GM21367 (cell line): Measurements from ENCODE around the gene RPH3AL.

Experiments
- ATAC-seq: cut with Tn5 transposase; IDR thresholded peaks from one replicate; pipeline ENCODE4 v1.9.1; 2021; ENCODE audit not compliant: unreplicated experiment

RPH3AL gene

DNA sequence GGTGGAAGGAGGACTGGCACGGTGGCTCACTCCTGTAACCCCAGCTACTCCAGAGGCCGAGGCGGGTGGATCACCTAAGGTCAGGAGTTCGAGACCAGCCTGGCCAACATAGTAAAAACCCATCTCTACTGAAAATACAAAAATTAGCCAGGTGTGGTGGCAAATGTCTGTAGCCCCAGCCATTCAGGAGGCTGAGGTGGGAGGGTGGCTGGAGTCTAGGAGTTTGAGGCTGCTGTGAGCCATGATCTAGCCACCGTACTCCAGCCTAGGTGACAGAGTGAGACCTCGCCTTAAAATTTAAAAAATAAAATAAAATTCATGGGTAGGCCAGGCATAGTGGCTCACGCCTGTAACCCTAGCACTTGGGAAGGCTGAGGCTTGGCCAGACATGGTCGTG, 1.2 kb upstream of the RPH3AL start:
- ATAC-seq: no peak

DNA sequence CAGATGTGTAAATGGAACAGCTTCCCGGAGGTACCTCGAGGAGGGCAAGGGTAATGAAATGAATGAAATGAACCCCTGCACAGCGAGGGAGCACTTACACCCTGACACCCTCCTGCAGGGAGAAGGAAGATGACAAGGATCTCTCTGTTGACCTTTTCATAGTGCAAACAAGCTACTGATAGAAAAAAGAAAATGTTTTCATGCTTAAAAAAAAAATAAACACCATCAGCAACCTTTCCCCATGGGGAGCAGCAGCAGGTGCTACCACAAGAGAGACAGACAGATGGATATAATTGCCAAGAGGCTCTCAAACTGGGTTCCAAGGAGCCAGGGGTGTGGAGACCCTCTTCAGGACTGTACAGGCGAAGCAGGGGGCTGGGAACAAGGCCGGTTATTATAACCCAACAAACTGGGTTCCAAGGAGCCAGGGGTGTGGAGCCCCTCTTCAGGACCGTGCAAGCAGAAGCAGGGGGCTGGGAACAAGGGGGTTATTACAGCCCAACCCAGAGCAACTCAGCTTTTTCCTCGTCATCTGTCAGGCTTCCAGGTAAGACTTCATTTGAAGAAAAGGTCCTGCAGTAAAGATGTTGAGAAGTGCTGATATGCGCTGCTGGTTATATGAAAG, 718 bp upstream of the RPH3AL start:
- ATAC-seq: no peak

DNA sequence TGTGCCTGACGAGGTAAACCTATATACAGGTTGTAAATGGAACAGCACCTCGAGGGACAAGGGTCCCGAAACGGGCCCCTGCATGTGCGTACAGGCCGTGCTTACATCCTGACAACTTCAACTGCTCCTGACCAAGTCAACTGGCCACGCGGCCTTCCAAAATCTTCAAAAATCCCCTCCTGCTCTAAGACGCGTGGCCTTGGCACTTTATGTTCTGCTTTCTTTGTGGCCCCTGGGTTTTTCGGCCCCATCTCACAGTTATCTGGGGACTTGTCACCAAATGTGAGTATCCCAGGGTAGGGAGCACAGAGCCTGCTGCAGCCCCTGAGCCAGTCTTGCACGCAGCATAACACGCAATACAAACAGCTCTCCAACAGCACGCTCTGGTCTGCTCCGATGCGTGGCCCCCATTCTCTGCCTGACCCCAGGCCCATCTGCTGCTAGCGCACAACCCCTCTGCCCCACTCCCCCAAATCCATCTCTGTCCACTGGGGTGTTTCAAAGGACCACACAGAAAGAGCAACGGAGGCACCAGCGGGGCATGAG, 659 bp downstream of the RPH3AL start:
- ATAC-seq: no peak

- no peak for ATAC-seq
These were observed 1.2 kb downstream of the RPH3AL start for GRCh38 chr17:351449-351738.

- no peak for ATAC-seq
These were observed 1.7 kb downstream of the RPH3AL start for GRCh38 chr17:350706-351448.

GRCh38 chr17:349666-350065, 2.9 kb downstream of the RPH3AL start:
- no peak for ATAC-seq

GRCh38 chr17:348692-349425, 3.7 kb downstream of the RPH3AL start:
- no peak for ATAC-seq

GRCh38 chr17:348012-348411, 4.6 kb downstream of the RPH3AL start:
- no peak for ATAC-seq

DNA sequence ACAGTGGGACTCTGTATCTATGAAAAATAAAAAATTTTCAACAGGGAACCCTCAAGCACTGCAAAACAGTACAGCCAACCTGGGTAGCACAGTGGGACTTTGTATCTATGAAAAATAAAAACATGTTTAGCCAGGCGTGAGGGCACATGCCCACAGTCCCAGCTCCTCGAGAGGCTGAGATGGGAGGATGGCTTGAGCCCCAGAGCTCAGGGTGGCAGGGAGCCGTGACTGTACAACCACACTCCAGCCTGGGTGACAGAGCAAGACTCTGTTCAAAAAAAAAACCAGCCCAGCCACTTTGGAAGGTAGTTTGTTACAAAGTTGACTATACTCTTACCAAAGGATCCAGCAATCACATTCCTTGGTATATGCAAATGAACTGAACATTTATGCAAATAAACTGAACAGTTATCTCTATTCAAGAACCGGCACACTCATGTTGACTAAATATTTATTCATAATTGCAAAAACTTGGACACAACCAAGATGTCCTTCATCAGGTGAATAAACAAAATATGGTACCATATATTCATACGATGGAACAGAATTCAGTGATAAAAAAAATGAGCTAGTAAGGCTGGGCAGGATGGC, 5.2 kb downstream of the RPH3AL start:
- no peak for ATAC-seq

DNA sequence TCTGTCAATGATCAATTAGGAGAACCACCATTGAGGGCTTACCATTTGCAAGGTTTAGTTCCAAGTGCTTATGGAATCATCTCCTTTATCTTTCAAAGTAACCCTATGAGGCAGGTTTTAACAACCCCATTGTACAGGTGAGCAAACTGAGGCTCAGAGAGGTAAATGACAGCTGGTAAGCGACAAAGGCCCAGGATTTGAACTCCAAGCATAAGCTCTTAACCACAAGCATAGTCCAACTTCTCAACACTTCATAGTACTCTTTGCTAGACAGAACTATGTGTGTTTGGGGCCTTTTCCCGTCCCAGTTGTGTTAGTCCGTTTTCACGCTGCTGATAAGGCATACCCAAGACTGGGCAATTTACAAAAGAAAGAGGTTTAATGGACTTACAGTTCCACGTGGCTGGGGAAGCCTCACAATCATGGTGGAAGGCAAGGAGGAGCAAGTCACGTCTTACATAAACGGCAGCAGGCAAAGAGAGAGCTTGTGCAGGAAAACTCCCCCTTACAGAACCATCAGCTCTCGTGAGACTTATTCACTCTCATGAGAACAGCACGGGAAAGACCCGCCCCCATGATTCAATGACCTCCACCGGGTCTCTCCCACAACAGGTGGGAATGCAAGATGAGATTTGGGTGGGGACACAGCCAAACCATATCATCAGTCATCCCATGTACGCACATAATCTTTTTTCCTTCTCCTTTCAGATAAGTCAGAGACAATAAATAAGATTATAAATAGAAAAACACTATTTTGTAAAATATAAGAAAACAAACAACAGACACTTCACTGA, 6.4 kb downstream of the RPH3AL start:
- no peak for ATAC-seq

GRCh38 chr17:345261-345660, 7.3 kb downstream of the RPH3AL start:
- no peak for ATAC-seq

DNA sequence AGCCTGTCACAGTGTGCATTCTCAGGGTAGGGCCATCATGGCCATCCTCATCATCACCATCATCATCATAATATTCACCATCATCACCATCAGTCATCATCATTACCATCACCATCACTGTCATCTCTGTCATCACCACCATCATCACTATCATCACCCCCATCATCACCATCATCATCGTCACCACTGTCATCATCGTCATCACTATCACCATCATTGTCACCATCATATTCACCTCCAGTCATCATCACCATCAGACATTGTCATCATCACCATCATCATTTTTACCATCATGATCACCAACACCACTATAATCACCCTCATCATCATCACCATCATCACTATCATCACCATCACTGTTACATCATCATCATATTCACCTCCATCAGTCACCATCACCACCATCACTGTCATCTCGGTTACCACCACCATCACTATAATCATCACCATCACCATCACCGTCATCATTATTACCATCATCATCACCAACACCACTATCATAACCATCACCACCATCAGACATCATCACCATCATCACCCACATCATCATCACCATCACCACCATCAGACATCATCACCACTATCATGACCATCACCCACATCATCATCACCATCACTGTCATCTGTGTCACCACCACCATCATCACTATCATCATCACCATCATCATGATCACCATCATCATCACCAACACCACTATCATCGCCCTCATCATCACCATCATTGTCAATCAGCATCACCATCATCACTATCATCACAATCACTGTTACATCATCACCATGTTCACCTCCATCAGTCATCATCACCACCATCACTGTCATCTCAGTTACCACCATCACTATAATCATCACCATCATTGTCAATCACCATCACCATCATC, 8.5 kb downstream of the RPH3AL start:
- ATAC-seq: no peak

DNA sequence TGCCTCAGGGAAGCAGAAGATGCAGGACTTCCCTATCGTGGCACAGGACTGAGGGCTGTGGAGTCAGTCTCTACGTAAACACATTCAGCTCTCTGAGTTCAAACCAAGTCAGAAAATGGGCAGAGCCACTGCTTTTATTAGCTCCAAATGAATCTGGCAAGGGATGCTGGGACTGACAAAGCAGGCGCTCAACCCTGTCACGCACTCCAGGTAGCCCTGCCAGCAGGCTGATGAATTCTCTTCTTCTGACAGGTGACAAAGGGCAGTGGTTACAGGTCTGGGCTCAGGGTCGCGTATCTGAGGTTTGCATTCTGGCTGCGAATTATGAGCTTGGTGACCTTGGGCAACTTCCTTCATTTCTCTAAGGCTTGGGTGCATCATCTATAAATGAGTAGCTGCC, 9.4 kb downstream of the RPH3AL start:
- no peak for ATAC-seq

DNA sequence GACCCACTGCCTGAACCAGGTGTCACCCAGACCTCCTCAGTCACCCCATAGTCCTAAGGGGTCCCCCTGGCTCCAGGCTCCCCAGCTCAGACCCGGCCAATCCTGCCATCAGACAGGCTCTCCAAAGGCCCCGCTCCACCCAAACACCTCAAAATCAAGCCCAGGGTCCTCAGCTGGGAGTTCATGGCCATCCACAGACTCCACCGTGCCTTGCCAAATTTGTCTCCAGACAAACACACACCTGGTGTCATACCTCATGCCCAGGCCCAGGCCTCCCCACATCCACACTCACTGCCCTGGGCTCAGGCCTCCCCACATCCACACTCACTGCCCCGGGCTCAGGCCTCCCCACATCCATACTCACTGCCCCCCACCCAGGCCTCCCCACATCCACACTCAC, 12.5 kb downstream of the RPH3AL start:
- ATAC-seq: no peak

- ATAC-seq: no peak
These were observed 13.2 kb downstream of the RPH3AL start for GRCh38 chr17:339193-340061.

DNA sequence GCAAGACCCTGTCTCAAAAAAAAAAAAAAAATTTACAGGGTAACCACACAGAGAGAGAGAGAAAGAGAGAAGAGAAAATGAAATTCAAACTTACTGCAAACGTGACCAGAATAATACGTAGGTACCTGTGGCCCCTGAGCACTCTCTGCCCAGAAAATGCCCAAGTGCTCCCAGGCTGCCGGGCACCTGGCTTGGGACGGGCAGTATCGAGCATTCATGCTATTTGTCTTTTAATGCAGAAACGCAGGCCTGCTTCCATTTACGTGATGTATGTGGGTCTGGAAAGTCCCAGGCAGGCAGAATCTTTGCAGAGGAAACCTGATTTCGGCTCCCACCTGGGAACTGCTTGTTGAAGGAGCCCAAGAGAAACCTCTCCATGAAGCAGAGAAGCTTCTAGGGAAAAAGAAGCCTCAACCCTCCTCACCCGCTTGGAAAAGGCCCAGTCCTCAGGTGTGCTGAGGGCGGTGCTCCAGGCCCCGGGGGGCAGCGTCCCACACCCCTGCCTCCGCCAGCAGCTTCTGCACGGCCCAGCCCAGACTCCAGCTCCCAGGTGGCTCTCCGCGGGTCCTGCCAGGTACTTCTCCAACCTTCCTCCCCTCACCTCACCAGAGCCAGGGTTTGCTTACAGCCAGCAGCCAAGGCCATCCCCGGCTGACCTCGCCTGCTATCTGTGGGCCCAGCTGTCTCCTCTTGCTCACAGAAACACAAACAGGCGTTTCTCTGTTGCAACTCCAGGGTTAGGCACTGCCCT, 14.0 kb downstream of the RPH3AL start:
- no peak for ATAC-seq

DNA sequence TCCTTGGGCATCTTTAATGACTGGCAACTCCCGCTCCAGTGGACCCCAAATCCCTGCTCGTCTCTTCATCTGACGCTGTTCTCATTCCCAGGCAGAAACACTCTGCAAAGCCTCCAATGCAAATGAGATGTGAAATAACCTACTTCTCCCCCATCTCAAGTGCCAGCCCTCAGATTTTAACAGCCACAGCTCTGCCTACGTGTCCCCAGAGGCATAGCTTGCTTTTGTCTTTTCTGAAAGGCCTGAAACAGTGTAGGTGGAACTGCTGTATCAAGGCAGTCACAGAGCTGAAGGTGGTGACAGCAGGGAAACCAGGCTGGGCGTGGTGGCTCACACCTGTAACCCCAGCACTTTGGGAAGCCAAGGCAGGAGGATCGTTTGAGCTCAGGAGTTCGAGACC, 14.7 kb downstream of the RPH3AL start:
- no peak for ATAC-seq

DNA sequence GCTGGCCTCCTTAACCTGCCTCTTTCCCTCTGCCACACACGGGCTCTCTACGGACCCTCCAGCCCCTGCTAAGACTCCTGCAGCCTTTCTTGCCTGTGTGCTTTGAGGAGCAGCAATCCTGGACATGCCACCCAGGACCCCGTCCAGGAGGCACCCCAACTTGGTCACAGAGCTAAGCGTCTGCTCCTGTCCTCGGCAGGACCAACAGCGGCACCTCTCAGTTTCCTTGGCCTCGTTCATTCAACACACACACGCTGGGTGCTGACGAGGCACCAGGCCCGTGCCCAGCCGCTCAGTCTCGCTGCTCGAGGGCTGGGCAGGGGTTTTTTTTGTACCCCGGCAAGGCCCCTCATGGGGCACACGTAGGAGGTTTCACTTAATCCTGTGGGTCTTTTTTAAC, 15.2 kb downstream of the RPH3AL start:
- ATAC-seq: no peak
